Kidney epithelial cell (primary cell): ENCODE measurements around the gene LLGL1. TPM values are rescaled to one million over a fixed set of nuclear protein-coding genes. Genes with fewer than 3 reads are reported as not detected.
A peak's percentile ranks its signal among the peaks of the same experiment; 100 is the strongest.

Experiments used
- DNase-seq: peaks from one replicate; pipeline ENCODE4 v3.0.0-alpha.2; 2010; ENCODE audit warnings: low read depth
- H3K27me3 ChIP-seq: 2 replicates; pipeline ENCODE4 v1.6.0; 2011; ENCODE audit warnings: low read length; ENCODE audit not compliant: control insufficient read depth, insufficient read depth
- H3K36me3 ChIP-seq: 2 replicates; pipeline ENCODE4 v1.5.1; 2011; ENCODE audit warnings: low read length; ENCODE audit not compliant: control insufficient read depth, insufficient read depth
- H3K4me3 ChIP-seq: 2 replicates; pipeline ENCODE4 v1.5.1; 2011; ENCODE audit warnings: low read depth, mild to moderate bottlenecking, control low read depth, low read length
- CTCF ChIP-seq: IDR thresholded peaks from 2 replicates; pipeline ENCODE4 v1.5.1; 2011; ENCODE audit warnings: mild to moderate bottlenecking, moderate library complexity, low read length, control low read depth, inconsistent platforms; ENCODE audit not compliant: insufficient read depth, poor library complexity, severe bottlenecking
- total RNA-seq: library from RNA; depleted of rRNA; stranded (reverse); fragments of >200 nt; gene quantifications from 2 replicates; pipeline ENCODE4 v1.2.3, GENCODE V29; 2015

The LLGL1 gene
- total RNA-seq, 1 donor from 2014 or later, result 53.7 TPM

GRCh38 chr17:18257268-18257981 is 32.0 kb downstream of the LLGL1 start:
- Histone ChIP-seq H3K27me3 (no peaks in the 10 kb centered on the region), H3K4me3 (peak overlapping the region; percentile 86), H3K36me3 (peaks cover 4% of the 10 kb centered on the region)
- TF ChIP-seq CTCF, result no peak
- no peak for DNase-seq

DNA sequence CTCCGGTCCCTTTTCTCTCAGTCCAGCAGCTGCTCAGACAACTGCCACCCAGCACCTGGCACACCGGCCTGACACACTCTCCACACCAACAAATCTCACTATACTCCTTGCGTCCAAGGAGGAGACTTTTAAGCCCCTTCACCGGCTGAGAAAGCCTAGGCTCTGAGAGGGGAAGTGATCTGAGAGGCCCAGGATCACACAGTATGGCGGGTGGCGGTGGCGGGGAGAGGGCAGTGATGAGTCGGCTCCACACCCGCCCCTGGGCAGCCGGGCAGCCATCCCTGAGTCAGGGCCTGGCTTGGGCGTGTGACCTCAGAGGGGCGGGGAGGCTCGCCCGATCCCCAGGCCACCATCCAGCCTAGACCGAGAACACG is 32.5 kb downstream of the LLGL1 start:
- H3K27me3 ChIP-seq, result no peaks in the 10 kb centered on the region
- no peak for DNase-seq
- H3K36me3 ChIP-seq, result peaks cover 5% of the 10 kb centered on the region
- peak; percentile 16 for TF ChIP-seq CTCF
- peak overlapping the region; percentile 86 for H3K4me3 ChIP-seq

- H3K4me3 ChIP-seq, result peak within 1 kb of the TSS; percentile 86
- H3K36me3 ChIP-seq, result peaks cover 6% of the 10 kb centered on the region
- no peak for DNase-seq
- TF ChIP-seq CTCF, result no peak
- no peaks in the 10 kb centered on the region for H3K27me3 ChIP-seq
Measured at GRCh38 chr17:18258356-18259038, 33.1 kb downstream of the LLGL1 start, which contains the start of gene FLII. FLII (minus strand) TSS chr17:18258738; CDS start chr17:18258690, 48 bp downstream.

DNA sequence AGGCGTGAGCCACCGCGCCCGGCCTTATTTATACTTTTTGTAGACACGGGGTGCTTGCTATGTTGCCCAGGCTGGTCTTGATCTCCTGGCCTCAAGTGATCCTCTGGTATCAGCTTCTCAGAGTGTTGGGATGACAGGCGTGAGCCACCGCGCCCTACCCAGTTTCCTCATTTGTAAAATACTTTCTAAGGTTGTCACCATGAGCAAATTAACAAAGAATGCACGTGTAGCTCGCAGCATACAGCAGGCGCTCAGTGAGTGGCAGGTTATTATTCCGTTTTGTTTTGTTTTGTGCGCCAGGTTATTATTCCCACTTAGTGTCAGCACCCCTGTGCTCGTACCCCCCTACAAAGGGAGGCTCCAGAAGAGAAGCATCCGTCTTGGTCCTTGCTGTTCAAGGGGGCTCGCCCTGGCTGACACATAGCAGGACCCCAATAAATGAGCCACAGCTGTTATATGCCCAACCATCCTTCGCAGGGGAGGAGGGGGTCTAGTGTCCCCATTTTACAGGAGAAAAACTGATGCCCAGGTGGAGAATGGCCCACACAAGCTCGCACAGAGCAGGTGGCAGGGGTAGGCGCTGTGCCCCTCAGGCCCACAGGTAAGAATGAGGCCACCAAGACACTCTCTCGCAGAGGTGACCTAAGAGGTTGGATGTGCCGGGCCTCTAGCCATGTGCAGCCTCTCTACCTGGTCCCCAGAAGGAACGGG is 34.3 kb downstream of the LLGL1 start:
- DNase-seq, result no peak
- peaks cover 5% of the 10 kb centered on the region for H3K36me3 ChIP-seq
- peak overlapping the region; percentile 10 for H3K4me3 ChIP-seq
- H3K27me3 ChIP-seq, result no peaks in the 10 kb centered on the region
- TF ChIP-seq CTCF, result no peak

DNA sequence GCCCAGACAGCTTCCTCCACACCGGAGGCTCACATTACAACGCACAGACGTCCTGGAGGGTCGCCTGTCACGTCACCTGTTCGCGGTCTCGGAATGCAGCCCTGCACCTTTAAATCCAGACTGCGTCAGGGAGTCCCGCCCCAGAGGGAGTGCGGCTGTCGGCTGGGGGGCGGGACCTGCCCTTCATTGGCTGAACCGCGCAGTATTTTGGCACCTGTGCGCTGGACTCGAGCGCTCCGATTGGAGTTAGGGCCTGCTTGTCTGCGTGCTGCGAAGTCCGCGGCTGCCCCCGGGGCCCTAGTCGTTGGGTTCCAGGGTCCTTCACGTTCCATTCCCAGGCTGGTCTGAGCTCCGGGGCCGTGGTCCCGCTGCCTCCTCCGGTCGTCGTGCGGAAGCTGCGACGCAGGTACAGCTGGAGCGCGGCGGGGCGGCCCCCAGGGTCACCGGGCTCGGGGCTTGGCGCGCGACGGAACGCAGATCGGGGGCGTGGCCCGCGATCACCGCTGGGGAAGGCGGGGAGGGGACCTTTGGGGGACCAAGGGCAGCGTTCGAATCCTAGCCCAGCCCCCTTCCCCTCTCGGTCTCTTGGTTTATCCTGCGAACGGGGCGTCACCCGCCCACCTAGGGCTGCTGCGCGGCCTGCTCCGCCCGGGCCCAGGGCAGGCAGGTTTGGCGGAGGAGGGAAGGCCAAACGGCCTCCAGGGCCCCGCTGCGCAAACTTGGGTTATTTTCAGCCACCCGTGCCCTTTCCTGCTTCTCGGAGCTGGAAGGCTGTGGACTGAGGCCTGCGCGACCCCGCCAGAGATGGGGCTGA is 35.1 kb downstream of the LLGL1 start, which contains the start of gene MIEF2:
Gene MIEF2, plus strand, starts transcription at position 331 of the 814 bp plus-strand sequence. CDS start 2,059 bp downstream, outside the sequence.
- Histone ChIP-seq H3K36me3 (peaks cover 4% of the 10 kb centered on the region), H3K4me3 (peak within 1 kb of the TSS; percentile 89), H3K27me3 (no peaks in the 10 kb centered on the region)
- peak; percentile 89 for DNase-seq
- no peak for TF ChIP-seq CTCF
